ENCODE data around the gene RBM47. TPM values are rescaled to one million over a fixed set of nuclear protein-coding genes. Genes with fewer than 3 reads are reported as not detected.
"Not testable (repeated sequence)": the region's sequence is repeated elsewhere in the genome, so short reads cannot be mapped to it uniquely, and the experiment has no call there.

The RBM47 gene
- total RNA-seq, 8 experiments from 2014 or later, result 0.38 to 16.9 (median 1.8) TPM

DNA sequence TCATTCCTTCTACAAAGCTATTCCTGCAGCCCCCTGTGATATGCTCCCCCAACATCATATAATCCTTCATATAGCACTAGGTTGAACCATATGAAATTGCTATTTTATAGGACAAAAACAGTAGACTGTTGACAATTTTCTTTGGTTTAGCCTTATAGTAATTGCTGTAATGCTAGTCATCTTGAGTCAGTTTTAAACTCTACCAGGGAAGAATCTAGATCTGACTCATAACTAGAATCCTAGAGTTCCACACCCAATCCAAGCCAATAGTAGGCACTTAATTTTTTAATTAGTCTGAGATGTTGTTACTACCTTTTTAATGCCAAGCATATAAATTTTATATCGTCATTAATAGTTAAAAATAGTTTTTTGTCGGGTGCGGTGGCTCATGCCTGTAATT lies 157.7 kb downstream of the RBM47 start:
- peaks cover 0 to 7% of the 10 kb centered on the region in 2 donors for H3K4me1 ChIP-seq (replicated peaks in 1 of 2)
- H3K27ac ChIP-seq, result no peak overlapping the region
- no peak overlapping the region for H3K4me3 ChIP-seq
- no peak for ATAC-seq (replicated peaks in 6 of 8)
- in situ Hi-C loops (cut with MboI; ENCODE audit: low pct_unique_long_range_greater_than_20kb in 2 of 9, low sequenced_read_pairs in 9 of 9, unreplicated experiment in 9 of 9), result no loop called here
- WGBS, 10 experiments, result 81 to 100% (median 100%) methylated on average over 1 to 3 of the region's 3 CpGs; no CpG with 5 or more reads in 5 of the 10 experiments

- no peak for ATAC-seq (replicated peaks in 6 of 8)
- WGBS, 10 experiments, result 33 to 100% (median 100%) methylated on average over 1 of the region's 1 CpG; no CpG with 5 or more reads in 5 of the 10 experiments
- H3K27ac ChIP-seq, result no peak overlapping the region
- no peak overlapping the region for H3K4me3 ChIP-seq
- no peaks in the 10 kb centered on the region for H3K4me1 ChIP-seq (replicated peaks in 1 of 2)
- in situ Hi-C loops (cut with MboI; ENCODE audit: low pct_unique_long_range_greater_than_20kb in 2 of 9, low sequenced_read_pairs in 9 of 9, unreplicated experiment in 9 of 9), result no loop called here
These were observed 162.9 kb downstream of the RBM47 start for GRCh38 chr4:40466789-40467188.

GRCh38 chr4:40462326-40462725 lies 167.3 kb downstream of the RBM47 start:
- Histone ChIP-seq H3K4me1 (replicated peaks in 1 of 2) (no peaks in the 10 kb centered on the region), H3K4me3 (no peak overlapping the region), H3K27ac (no peak overlapping the region)
- 6 to 90% (median 43%) methylated on average over 2 to 5 of the region's 5 CpGs for WGBS, 10 experiments
- ATAC-seq (replicated peaks in 6 of 8), result no peak
- in situ Hi-C loops (cut with MboI; ENCODE audit: low pct_unique_long_range_greater_than_20kb in 2 of 9, low sequenced_read_pairs in 9 of 9, unreplicated experiment in 9 of 9), result no loop called here

- H3K27ac ChIP-seq, result no peak overlapping the region
- WGBS, 10 experiments, result 72 to 100% (median 92%) methylated on average over 5 to 7 of the region's 7 CpGs; no CpG with 5 or more reads in 3 of the 10 experiments
- H3K4me1 ChIP-seq (replicated peaks in 1 of 2), result no peaks in the 10 kb centered on the region
- in situ Hi-C loops (cut with MboI; ENCODE audit: low pct_unique_long_range_greater_than_20kb in 2 of 9, low sequenced_read_pairs in 9 of 9, unreplicated experiment in 9 of 9), result no loop called here
- H3K4me3 ChIP-seq, result no peak overlapping the region
- no peak for ATAC-seq (replicated peaks in 6 of 8)
These were observed 167.8 kb downstream of the RBM47 start for GRCh38 chr4:40461879-40462278.

GRCh38 chr4:40461062-40461461 lies 168.6 kb downstream of the RBM47 start:
- in situ Hi-C loops (cut with MboI; ENCODE audit: low pct_unique_long_range_greater_than_20kb in 2 of 9, low sequenced_read_pairs in 9 of 9, unreplicated experiment in 9 of 9), result no loop called here
- WGBS, 10 experiments, result 49 to 100% (median 77%) methylated on average over 1 to 4 of the region's 4 CpGs
- H3K4me3 ChIP-seq, result no peak overlapping the region
- no peaks in the 10 kb centered on the region for H3K4me1 ChIP-seq (replicated peaks in 1 of 2)
- no peak overlapping the region for H3K27ac ChIP-seq
- ATAC-seq (replicated peaks in 6 of 8), result no peak

DNA sequence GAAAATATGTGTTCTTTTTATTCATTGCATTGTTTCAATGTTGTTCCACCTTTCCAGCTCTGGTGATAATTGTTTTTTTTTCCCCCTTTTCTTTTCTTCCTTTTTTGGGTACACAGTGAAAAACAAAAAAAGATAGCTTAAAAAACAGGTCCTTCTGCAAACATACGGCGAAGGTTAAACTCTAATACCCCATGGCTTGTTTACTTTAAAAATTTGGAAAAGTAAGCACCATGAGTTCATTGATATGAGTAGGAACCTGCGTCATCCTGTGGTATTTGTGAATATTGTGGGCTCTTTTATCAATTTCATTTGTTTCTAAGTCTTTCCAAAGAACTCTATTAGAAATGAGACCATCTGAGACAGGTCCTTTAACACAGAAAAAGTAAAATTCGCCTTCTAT lies 171.0 kb downstream of the RBM47 start:
- H3K4me1 ChIP-seq (replicated peaks in 1 of 2), result no peaks in the 10 kb centered on the region
- in situ Hi-C loops (cut with MboI; ENCODE audit: low pct_unique_long_range_greater_than_20kb in 2 of 9, low sequenced_read_pairs in 9 of 9, unreplicated experiment in 9 of 9), result no loop called here
- no peak overlapping the region for H3K27ac ChIP-seq
- ATAC-seq (replicated peaks in 6 of 8), result no peak
- WGBS, 10 experiments, result 60 to 96% (median 73%) methylated on average over 1 to 4 of the region's 4 CpGs; no CpG with 5 or more reads in 1 of the 10 experiments
- no peak overlapping the region for H3K4me3 ChIP-seq

- Histone ChIP-seq H3K4me1 (replicated peaks in 1 of 2) (no peaks in the 10 kb centered on the region), H3K4me3 (no peak overlapping the region), H3K27ac (no peak overlapping the region)
- ATAC-seq (replicated peaks in 6 of 8), result no peak
- 38 to 100% (median 88%) methylated on average over 1 of the region's 1 CpG; no CpG with 5 or more reads in 1 of the 10 experiments for WGBS, 10 experiments
- in situ Hi-C loops (cut with MboI; ENCODE audit: low pct_unique_long_range_greater_than_20kb in 2 of 9, low sequenced_read_pairs in 9 of 9, unreplicated experiment in 9 of 9), result no loop called here
These were observed 171.6 kb downstream of the RBM47 start for GRCh38 chr4:40458109-40458508.

DNA sequence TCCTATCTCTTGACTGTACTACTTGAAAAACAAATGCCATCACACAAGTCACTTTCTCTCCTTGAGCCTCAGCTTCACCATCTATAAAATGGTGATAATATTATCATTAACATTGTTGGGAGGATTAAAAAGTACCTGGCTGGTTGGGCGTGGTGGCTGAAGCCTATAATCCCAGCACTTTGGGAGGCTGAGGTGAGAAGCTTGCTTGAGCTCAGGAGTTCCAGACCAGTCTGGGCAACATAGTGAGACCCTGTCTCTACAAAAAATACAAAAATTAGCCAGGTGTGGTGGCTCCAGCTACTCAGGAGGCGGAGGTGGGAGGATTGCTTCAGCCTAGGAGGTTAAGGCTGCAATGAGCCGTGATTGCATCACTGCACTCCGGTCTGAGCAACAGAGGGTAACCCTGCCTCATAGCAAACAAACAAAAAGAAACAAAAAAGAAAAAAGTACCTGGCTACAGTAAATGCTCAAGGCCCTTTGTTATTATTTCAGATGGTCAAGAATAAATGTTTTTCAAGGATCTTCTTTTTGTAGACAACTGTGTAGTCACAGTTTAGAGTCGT lies 174.2 kb downstream of the RBM47 start:
- Histone ChIP-seq H3K27ac (no peak overlapping the region), H3K4me1 (replicated peaks in 1 of 2) (no peaks in the 10 kb centered on the region), H3K4me3 (no peak overlapping the region)
- ATAC-seq (replicated peaks in 6 of 8), result peak in 1 of 8 experiments; percentile 62
- in situ Hi-C loops (cut with MboI; ENCODE audit: low pct_unique_long_range_greater_than_20kb in 2 of 9, low sequenced_read_pairs in 9 of 9, unreplicated experiment in 9 of 9), result no loop called here
- WGBS, 10 experiments, result 23 to 92% (median 89%) methylated on average over 1 to 4 of the region's 5 CpGs; no CpG with 5 or more reads in 1 of the 10 experiments

DNA sequence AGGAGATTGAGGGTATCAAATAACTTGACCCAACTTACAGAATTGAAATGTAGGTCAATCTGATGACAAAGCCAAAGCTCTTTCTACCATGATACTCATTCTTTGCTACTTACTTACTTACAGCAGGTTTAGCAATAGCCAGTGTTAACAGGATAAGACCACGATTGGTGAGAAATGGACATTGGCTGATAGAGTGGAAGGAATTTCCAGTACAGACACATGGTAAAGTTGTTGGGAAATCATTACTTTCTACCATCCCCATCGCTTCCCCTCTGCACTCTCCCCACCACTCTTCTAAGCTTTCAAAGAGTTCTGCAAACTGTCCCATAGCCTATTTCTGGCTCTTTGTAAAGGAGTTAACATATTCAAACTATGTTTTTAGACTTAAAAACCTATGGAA lies 174.8 kb downstream of the RBM47 start:
- ATAC-seq (replicated peaks in 6 of 8), result no peak
- Histone ChIP-seq H3K4me1 (replicated peaks in 1 of 2) (no peaks in the 10 kb centered on the region), H3K27ac (no peak overlapping the region), H3K4me3 (no peak overlapping the region)
- WGBS, 10 experiments, result 85 to 100% (median 97%) methylated on average over 1 to 2 of the region's 2 CpGs; no CpG with 5 or more reads in 6 of the 10 experiments
- in situ Hi-C loops (cut with MboI; ENCODE audit: low pct_unique_long_range_greater_than_20kb in 2 of 9, low sequenced_read_pairs in 9 of 9, unreplicated experiment in 9 of 9), result no loop called here

DNA sequence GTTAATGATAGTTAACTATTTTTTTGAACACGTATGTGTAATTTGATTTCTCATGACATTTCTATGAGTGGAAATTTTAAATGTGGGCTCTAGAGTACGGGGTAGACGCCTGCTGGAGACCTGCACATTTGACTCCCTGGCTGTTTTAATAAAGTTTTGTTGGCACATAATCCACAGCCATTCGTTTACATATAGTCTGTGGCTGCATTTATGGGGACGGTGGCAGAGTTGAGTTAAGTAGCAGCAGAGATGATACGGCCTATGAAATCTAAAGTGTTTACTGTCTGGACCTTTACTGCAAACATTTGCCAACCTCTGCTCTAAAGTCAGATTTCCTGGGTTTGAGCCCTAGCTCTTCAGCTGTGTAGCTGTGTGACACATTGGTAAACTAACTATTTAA lies 175.8 kb downstream of the RBM47 start:
- H3K4me1 ChIP-seq (replicated peaks in 1 of 2), result no peaks in the 10 kb centered on the region
- 83 to 97% (median 91%) methylated on average over 3 to 6 of the region's 6 CpGs; no CpG with 5 or more reads in 4 of the 10 experiments for WGBS, 10 experiments
- in situ Hi-C loops (cut with MboI; ENCODE audit: low pct_unique_long_range_greater_than_20kb in 2 of 9, low sequenced_read_pairs in 9 of 9, unreplicated experiment in 9 of 9), result no loop called here
- H3K4me3 ChIP-seq, result no peak overlapping the region
- no peak for ATAC-seq (replicated peaks in 6 of 8)
- no peak overlapping the region for H3K27ac ChIP-seq

DNA sequence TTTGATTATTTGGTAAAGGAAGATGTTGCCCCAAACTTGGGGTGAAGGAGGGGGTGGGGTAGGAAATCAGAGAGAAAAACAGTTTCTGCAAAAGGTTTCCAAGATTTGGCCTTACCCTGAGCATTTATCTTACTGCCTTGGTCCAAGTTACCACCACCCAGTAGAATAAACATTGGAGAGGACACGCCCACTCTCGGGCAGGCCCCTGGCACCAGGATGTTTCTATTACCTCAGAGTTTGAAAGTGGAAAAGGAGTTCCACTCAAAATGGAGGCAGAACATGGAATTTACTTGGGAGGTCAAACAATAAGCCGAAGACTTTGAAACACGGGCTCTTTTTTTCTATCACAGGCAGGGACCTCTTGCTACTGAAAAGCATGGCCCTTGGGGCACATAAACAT lies 180.8 kb downstream of the RBM47 start:
- Histone ChIP-seq H3K4me3 (no peak overlapping the region), H3K4me1 (replicated peaks in 1 of 2) (no peaks in the 10 kb centered on the region), H3K27ac (no peak overlapping the region)
- in situ Hi-C loops (cut with MboI; ENCODE audit: low pct_unique_long_range_greater_than_20kb in 2 of 9, low sequenced_read_pairs in 9 of 9, unreplicated experiment in 9 of 9), result no loop called here
- 69 to 100% (median 87%) methylated on average over 2 to 4 of the region's 4 CpGs; no CpG with 5 or more reads in 3 of the 10 experiments for WGBS, 10 experiments
- no peak for ATAC-seq (replicated peaks in 6 of 8)

- peak in 3 of 8 experiments; percentile 20 to 78 (median 47) for ATAC-seq (replicated peaks in 6 of 8)
- H3K4me1 ChIP-seq (replicated peaks in 1 of 2), result no peaks in the 10 kb centered on the region
- in situ Hi-C loops (cut with MboI; ENCODE audit: low pct_unique_long_range_greater_than_20kb in 2 of 9, low sequenced_read_pairs in 9 of 9, unreplicated experiment in 9 of 9), result no loop called here
- H3K27ac ChIP-seq, result no peak overlapping the region
- no peak overlapping the region for H3K4me3 ChIP-seq
These were observed 182.8 kb downstream of the RBM47 start for GRCh38 chr4:40446839-40447238.

DNA sequence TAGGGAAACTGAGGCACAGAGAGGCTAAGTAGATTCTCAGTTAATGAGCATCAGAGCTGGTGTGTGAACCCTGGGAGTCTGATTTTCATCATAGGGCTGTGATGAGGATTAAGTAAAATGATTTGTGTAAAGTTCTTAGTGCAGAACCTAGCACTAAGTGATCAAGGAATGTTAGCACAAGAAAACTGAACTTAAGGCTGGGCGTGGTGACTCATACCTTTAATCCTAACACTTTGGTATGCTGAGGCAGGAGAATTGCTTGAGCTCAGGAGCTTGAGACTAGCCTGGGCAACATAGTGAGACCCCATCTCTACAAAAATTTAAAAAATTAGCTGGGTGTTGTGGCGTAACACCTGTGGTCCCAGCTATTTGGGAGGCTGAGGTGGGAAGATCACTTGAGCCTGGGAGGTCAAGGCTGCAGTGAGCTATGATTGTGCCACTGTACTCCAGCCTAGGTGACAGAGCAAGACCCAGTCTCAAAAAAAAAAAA lies 183.4 kb downstream of the RBM47 start:
- WGBS, 10 experiments, result 80 to 100% (median 88%) methylated on average over 1 to 2 of the region's 2 CpGs; no CpG with 5 or more reads in 4 of the 10 experiments
- ATAC-seq (replicated peaks in 6 of 8); H3K27ac ChIP-seq; H3K4me1 ChIP-seq (replicated peaks in 1 of 2); H3K4me3 ChIP-seq; in situ Hi-C loops (cut with MboI; ENCODE audit: low pct_unique_long_range_greater_than_20kb in 2 of 9, low sequenced_read_pairs in 9 of 9, unreplicated experiment in 9 of 9): not testable (repeated sequence)

DNA sequence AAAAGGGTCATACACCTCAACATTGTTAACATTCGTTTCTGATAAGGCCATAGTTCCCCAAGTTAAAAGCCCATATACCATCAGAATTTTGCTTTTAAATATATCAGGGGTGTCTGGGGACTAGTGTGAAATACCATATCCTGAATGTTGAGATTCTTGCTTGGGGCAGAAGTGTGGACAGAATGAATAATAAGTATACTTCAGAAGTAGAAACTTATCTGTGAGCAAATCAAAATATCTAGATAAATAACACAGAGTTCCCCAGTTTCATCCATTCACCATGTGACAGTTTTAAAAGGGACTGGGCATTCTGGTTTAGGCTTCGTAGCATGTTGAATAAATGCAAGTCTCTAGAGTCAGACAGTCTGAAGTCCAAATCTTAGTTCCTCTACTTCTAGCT lies 184.0 kb downstream of the RBM47 start:
- no peak for ATAC-seq (replicated peaks in 6 of 8)
- Histone ChIP-seq H3K4me1 (replicated peaks in 1 of 2) (no peaks in the 10 kb centered on the region), H3K27ac (no peak overlapping the region), H3K4me3 (no peak overlapping the region)
- WGBS, 10 experiments, result 36 to 100% (median 69%) methylated on average over 1 to 2 of the region's 2 CpGs; no CpG with 5 or more reads in 3 of the 10 experiments
- in situ Hi-C loops (cut with MboI; ENCODE audit: low pct_unique_long_range_greater_than_20kb in 2 of 9, low sequenced_read_pairs in 9 of 9, unreplicated experiment in 9 of 9), result no loop called here
